Common myeloid progenitor, CD34-positive (primary cell): ENCODE data around the gene PLTP.

ENCODE experiments used
- CTCF ChIA-PET: fragments of 350-600 bp; sonication (Branson Sonifier 250); formaldehyde crosslinking; loops from one replicate; lab custom pipeline; 2021; ENCODE audit warnings: antibody characterized with exemption; lab: Charles Lee
- POLR2A ChIA-PET: fragments of 350-600 bp; sonication (Branson Sonifier 250); formaldehyde crosslinking; loops from one replicate; lab custom pipeline; 2021; ENCODE audit warnings: antibody characterized with exemption; lab: Charles Lee
- DNase-seq, 3 donors: peaks; one replicate each; pipeline versions ENCODE4 v3.0.0 to v3.0.0-alpha.2; 2013
- H3K27ac ChIP-seq, 2 experiments: 1 replicate in 1 of 2; 2 replicates in 1 of 2; pipeline ENCODE4 v1.7.0; 2013; ENCODE audit warnings: inconsistent platforms in 2 of 2, low read length in 2 of 2, mild to moderate bottlenecking in 2 of 2, low read depth in 1 of 2, moderate library complexity in 1 of 2; ENCODE audit not compliant: severe bottlenecking in 2 of 2, insufficient read depth in 1 of 2, poor library complexity in 1 of 2
- H3K27me3 ChIP-seq, 5 experiments: replicated peaks in 2 of 5; 1 replicate in 3 of 5; 2 replicates in 2 of 5; pipeline versions ENCODE4 v1.6.1 to v1.7.0; 2013; ENCODE audit warnings: low read length in 4 of 5, mild to moderate bottlenecking in 2 of 5, moderate library complexity in 2 of 5, inconsistent platforms in 1 of 5; ENCODE audit not compliant: insufficient read depth in 5 of 5, control insufficient read depth in 4 of 5
- H3K36me3 ChIP-seq, 4 experiments: 1 replicate in 2 of 4; 2 replicates in 2 of 4; pipeline versions ENCODE4 v1.6.1 to v1.7.0; 2013; ENCODE audit warnings: low read length in 3 of 4, control low read depth in 1 of 4, mild to moderate bottlenecking in 1 of 4; ENCODE audit not compliant: control insufficient read depth in 4 of 4, insufficient read depth in 4 of 4
- H3K4me1 ChIP-seq, 4 experiments: 1 replicate in 3 of 4; 2 replicates in 1 of 4; pipeline versions ENCODE4 v1.6.1 to v1.7.1; 2013; ENCODE audit warnings: low read length in 3 of 4, mild to moderate bottlenecking in 3 of 4, control low read depth in 1 of 4, inconsistent platforms in 1 of 4, moderate library complexity in 1 of 4; ENCODE audit not compliant: control insufficient read depth in 4 of 4, insufficient read depth in 4 of 4; ENCODE audit errors: control extremely low read depth in 1 of 4
- H3K4me3 ChIP-seq, 7 experiments: 1 replicate in 4 of 7; 2 replicates in 3 of 7; pipeline versions ENCODE4 v1.5.1 to v1.7.0; 2013; ENCODE audit warnings: mild to moderate bottlenecking in 7 of 7, low read length in 6 of 7, moderate library complexity in 6 of 7, inconsistent platforms in 2 of 7, low read depth in 2 of 7, control low read depth in 1 of 7; ENCODE audit not compliant: insufficient read depth in 4 of 7, control insufficient read depth in 1 of 7; ENCODE audit errors: extremely low read depth in 1 of 7
- H3K9me3 ChIP-seq, 5 experiments: 1 replicate in 4 of 5; 2 replicates in 1 of 5; pipeline versions ENCODE4 v1.6.1 to v1.7.1; 2013; ENCODE audit warnings: low read length in 4 of 5, mild to moderate bottlenecking in 2 of 5, inconsistent platforms in 1 of 5, low read depth in 1 of 5, moderate library complexity in 1 of 5; ENCODE audit not compliant: control insufficient read depth in 4 of 5, insufficient read depth in 2 of 5; ENCODE audit errors: control extremely low read depth in 1 of 5
- WGBS: methylation state at CpG from one replicate; pipeline ENCODE4 v1.1.5; 2013; ENCODE audit not compliant: insufficient coverage; 5-methylcytosine and 5-hydroxymethylcytosine counted together

PLTP gene

GRCh38 chr20:45925821-45926506, 14.0 kb upstream of the PLTP start:
- no peak overlapping the region for H3K27ac ChIP-seq
- 75% methylated on average over 5 of the region's 9 CpGs for WGBS
- H3K36me3 ChIP-seq, result no peaks in the 10 kb centered on the region
- peaks cover 0 to 5% (median 0%) of the 10 kb centered on the region in 4 experiments for H3K4me1 ChIP-seq
- H3K27me3 ChIP-seq, result no peaks in the 10 kb centered on the region
- no peak overlapping the region for H3K4me3 ChIP-seq
- no peaks in the 10 kb centered on the region for H3K9me3 ChIP-seq
- CTCF ChIA-PET, result interaction anchor here (1.3 kb wide), 1 partner anchor 39 kb away, joined by 3 read pairs; the partner anchor contains the start of gene SPATA25
- POLR2A ChIA-PET, result no interaction called here
- no peak for DNase-seq

GRCh38 chr20:45924391-45925261, 12.7 kb upstream of the PLTP start:
- Histone ChIP-seq H3K4me3 (peak overlapping the region in 1 of 7 experiments; percentile 42), H3K27me3 (no peaks in the 10 kb centered on the region), H3K9me3 (no peaks in the 10 kb centered on the region), H3K27ac (no peak overlapping the region), H3K4me1 (peaks cover 0 to 5% (median 0%) of the 10 kb centered on the region in 4 experiments), H3K36me3 (no peaks in the 10 kb centered on the region)
- WGBS, result 62% methylated on average over 19 of the region's 21 CpGs
- ChIA-PET POLR2A (interaction anchor here (0.6 to 1.1 kb wide), 2 partner anchors 14 to 527 kb away, joined by 4 read pairs; no protein-coding TSS in a partner anchor), CTCF (interaction anchor here (0.7 to 2.0 kb wide), 5 partner anchors 9 to 103 kb away, joined by 3 to 10 read pairs (median 4); partner anchors contain the start of gene PCIF1)
- DNase-seq, result no peak

GRCh38 chr20:45921337-45922189, 9.6 kb upstream of the PLTP start:
- ChIA-PET CTCF (interaction anchor here (0.8 to 1.1 kb wide), 3 partner anchors 12 to 93 kb away, joined by 3 to 4 read pairs (median 4); no protein-coding TSS in a partner anchor), POLR2A (interaction anchor here (0.6 to 2.1 kb wide), 2 partner anchors 12 to 75 kb away, joined by 3 to 7 read pairs; partner anchors contain the start of gene PCIF1)
- DNase-seq, result no peak
- Histone ChIP-seq H3K4me3 (no peak overlapping the region), H3K4me1 (peaks cover 0 to 5% (median 1%) of the 10 kb centered on the region in 4 experiments), H3K9me3 (no peaks in the 10 kb centered on the region), H3K27me3 (no peaks in the 10 kb centered on the region), H3K27ac (no peak overlapping the region), H3K36me3 (no peaks in the 10 kb centered on the region)
- 83% methylated on average over 8 of the region's 11 CpGs for WGBS

- DNase-seq, result no peak
- ChIA-PET POLR2A (interaction anchor here (2.1 kb wide), 1 partner anchor 13 kb away, joined by 7 read pairs; the partner anchor contains the start of gene PCIF1), CTCF (interaction anchor here (0.8 to 1.1 kb wide), 3 partner anchors 13 to 96 kb away, joined by 3 to 4 read pairs (median 4); no protein-coding TSS in a partner anchor)
- Histone ChIP-seq H3K36me3 (no peaks in the 10 kb centered on the region), H3K27ac (no peak overlapping the region), H3K4me1 (peaks cover 0 to 5% (median 1%) of the 10 kb centered on the region in 4 experiments), H3K4me3 (no peak overlapping the region), H3K9me3 (no peaks in the 10 kb centered on the region), H3K27me3 (no peaks in the 10 kb centered on the region)
- 83% methylated on average over 9 of the region's 9 CpGs for WGBS
These were observed 8.7 kb upstream of the PLTP start for GRCh38 chr20:45920462-45921336.

- no peaks in the 10 kb centered on the region for H3K27me3 ChIP-seq
- H3K9me3 ChIP-seq, result no peaks in the 10 kb centered on the region
- CTCF ChIA-PET, result interaction anchor here (0.8 to 3.8 kb wide), 3 partner anchors 8 to 95 kb away, joined by 3 to 14 read pairs (median 4); partner anchors contain the start of gene PCIF1
- POLR2A ChIA-PET, result interaction anchor here (2.1 kb wide), 1 partner anchor 14 kb away, joined by 7 read pairs; the partner anchor contains the start of gene PCIF1
- DNase-seq, result no peak
- WGBS, result 87% methylated on average over 9 of the region's 11 CpGs
- no peaks in the 10 kb centered on the region for H3K36me3 ChIP-seq
- no peak overlapping the region for H3K27ac ChIP-seq
- no peak overlapping the region for H3K4me3 ChIP-seq
- H3K4me1 ChIP-seq, result peaks cover under 1 to 9% (median 5%) of the 10 kb centered on the region in 4 experiments
These were observed 7.8 kb upstream of the PLTP start for GRCh38 chr20:45919542-45920399.
